GM18951 (cell line): ENCODE measurements around the gene CBR1.

Source experiments
- POLR2A ChIP-seq: IDR thresholded peaks from 4 replicates; pipeline ENCODE4 v1.6.1; 2011; ENCODE audit warnings: mild to moderate bottlenecking; ENCODE audit not compliant: insufficient read length, insufficient read depth; ENCODE audit errors: extremely low read depth
- in situ Hi-C: fragments of 300-500 bp; cut with MboI; formaldehyde crosslinking; loops from one replicate; pipeline ENCODE4 v1.12.0; 2022; ENCODE audit warnings: low sequenced_read_pairs, mixed read lengths, inconsistent platforms; ENCODE audit not compliant: unreplicated experiment

CBR1 gene

DNA sequence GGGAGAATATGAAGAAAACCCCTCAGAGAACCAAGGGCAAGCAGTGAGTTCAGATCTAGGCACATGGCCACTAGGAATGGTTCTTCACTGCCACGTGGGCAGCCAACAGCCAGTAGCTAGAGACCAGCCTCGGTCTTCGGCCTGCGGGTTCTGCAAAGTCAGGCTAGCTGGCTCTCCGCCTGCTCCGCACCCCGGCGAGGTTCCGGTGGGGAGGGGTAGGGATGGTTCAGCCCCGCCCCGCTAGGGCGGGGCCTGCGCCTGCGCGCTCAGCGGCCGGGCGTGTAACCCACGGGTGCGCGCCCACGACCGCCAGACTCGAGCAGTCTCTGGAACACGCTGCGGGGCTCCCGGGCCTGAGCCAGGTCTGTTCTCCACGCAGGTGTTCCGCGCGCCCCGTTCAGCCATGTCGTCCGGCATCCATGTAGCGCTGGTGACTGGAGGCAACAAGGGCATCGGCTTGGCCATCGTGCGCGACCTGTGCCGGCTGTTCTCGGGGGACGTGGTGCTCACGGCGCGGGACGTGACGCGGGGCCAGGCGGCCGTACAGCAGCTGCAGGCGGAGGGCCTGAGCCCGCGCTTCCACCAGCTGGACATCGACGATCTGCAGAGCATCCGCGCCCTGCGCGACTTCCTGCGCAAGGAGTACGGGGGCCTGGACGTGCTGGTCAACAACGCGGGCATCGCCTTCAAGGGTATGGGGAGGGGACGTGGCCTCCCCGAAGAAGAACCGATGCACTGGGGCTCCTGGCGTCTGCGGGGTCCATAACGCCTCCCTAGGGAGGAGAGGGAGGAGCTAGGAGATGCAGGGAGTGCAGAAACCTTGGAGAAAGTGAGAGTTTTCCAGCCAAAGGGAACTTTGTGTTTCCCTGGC is at the start of gene CBR1:
Gene CBR1 (plus strand): TSS at position 312 of the 871 bp plus-strand sequence. CDS start 92 bp downstream, at position 404.
- in situ Hi-C loops = no loop called here
- peak; percentile 87 for TF ChIP-seq POLR2A

DNA sequence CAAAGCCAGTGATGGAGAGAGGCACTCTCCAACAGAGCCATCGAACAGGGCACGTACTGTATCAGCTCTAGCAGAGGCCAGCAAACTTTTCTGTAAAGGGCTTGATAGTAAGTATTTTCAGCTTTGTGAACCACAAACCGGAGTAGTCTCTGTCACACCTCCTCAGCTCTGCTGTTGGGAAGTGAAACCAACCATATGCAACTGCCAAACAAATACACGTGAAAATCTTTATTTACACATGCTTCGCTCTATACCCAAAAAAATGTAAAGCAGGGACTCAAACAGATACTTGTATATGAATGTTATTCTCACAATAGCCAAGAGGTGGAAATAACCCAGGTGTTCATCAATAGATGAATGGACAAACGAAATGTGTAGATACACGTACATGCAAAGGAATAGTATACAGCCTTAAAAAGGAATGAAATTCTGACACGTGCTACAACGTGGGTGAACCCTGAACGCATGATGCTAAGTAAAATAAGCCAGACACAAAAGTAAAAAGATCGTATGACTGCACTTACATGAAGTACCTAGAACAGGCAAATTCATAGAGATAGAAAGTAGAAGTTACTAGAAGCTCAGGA is 48.5 kb upstream of the CBR1 start:
- in situ Hi-C loops = no loop called here
- TF ChIP-seq POLR2A = no peak

DNA sequence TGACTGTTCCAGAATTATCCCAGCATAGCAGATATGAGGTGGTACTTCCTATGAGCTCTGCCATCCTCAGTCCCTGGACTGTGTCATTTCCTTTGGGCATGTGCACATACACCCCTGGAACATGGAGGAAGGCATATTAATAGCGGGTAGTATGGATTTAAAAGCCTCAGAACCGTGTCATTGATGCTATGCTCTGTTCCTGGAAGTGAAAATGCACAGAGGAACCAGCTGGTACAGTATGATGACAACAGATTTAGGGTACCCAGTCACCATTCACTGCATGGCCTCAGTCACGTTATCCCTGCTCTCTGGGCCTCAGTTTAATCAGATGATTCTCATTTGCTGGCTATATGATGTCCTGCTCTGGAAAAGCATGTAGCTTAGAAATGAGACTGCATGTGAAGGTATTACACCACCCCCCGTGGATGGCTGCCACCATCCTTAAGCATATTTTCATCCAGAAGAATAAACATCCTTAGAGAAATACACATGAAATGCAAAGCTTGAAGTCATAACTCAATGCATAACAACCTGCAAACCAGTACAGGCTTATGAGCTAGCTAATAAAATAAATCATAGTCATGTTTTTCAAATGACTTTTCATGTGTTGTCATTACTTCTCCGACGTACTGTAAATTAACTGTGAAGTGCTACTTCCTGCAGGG is 47.3 kb upstream of the CBR1 start:
- in situ Hi-C loops = no loop called here
- TF ChIP-seq POLR2A = no peak

DNA sequence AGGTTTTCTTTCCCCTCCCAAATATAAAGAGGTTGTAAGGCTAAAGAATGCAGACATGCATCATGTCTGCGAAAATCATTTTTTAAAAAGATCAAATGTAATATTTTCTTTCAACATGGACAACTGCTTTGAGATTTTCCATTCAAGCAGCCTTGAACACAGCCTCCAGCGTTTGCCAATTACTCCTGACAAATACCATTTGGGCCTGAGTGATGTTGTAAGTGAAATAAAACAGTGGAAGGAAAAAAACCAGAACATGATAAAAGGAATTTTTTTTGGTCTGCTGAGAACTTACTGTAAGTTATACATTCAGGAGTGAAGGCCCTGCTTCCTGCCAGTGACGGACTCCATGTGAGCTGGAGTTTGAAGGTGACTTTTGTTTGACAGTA is 46.7 kb upstream of the CBR1 start:
- in situ Hi-C loops = no loop called here
- no peak for TF ChIP-seq POLR2A

DNA sequence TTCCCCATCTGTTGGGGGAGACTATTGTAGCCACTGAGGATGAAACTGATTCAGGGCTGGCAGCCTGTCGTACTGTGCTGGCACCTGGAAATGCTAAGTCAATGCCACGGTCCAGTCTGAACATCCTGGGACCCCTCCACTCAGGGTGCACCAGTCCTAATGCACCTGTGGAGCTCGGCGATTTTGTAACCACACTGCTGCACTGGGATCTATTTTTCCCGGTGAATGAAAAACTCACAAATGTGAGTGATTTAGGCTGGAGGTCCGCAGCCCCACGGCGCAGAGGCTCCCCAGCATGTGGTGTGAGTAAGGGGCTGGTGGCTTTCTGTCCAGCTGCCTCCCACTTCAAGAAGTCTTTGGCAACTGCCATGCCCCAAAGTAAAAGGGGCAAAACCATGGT is 45.0 kb upstream of the CBR1 start:
- no peak for TF ChIP-seq POLR2A
- in situ Hi-C loops = no loop called here

DNA sequence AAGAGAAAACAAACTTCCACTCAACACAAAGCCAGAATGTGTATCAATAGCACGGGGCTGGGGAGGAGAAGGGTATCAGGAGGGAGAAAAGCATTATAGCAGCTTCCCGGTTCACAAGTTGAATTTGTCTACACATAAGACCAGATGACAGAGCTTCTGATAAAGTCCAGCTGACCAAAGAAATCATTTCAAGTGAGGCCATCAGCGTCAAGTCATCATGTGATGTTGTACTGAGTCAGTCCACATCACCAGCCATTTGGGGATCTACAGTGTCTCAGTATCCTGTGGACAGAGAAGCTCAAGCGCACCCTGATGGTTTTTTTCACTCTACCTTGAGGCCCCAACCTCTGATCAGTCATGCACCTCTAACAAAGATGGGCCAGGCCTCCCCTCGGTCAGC is 42.5 kb upstream of the CBR1 start:
- in situ Hi-C loops = no loop called here
- TF ChIP-seq POLR2A = no peak

DNA sequence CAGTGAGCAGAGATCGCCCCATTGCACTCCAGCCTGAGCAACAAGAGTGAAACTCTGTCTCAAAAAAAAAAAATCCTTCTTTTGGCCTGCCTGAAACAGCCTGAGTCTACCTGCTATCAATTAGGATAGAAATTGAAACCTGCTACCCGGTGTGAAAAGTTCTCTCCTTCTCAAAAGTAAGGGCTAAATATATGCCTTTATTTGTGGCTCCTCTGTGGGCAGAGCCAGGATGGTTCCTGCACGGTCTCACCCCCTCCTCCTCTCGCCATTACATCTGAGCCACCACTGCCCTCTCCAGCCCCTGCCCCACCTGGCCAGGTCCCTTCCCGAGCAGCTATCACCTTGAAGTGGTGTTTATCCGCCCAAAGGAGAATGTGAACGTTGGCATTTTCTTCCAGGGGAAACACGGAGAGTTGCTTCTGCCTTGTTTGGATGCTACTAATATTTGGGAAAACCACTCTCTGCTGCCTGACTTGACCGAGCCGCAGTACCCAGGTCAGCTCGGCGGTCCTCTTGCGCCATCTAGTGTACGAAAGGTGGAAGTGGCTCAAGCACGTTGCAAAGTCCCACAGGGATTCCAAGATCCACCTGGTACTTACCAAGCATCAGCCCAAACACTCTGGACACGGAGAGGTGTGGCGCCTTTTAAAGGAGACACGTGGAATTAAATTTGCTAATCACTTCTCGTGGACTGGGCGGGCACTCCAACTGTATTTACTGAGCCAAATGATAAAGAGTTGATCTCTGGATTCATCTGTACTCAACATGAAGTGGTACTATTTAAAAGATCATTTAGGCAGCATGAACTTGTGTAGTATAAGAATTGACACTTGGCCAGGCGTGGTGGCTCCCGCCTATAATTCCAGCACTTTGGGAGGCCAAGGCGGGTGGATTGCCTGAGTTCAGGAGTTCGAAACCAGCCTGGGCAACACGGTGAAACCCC is 41.4 kb upstream of the CBR1 start:
- no peak for TF ChIP-seq POLR2A
- in situ Hi-C loops = no loop called here

DNA sequence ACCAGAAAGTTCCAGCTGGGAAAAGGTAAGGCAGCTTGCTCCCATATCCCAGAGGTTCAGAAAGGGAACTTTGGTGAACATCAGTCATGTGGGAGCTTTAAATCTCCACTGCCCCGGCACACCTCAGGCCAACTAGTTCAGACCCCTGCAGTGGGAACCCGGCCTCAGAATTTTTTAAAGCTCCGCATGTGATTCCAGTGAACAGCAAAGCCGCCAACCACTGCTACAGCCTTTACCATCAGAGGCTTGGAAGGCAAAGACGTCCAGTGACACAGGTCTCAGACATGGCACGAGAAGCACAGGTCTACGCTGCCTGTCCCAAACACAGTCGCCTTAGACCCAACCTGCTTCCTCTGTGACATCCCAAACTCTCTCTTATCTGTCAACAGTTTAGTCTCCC is 40.5 kb upstream of the CBR1 start:
- in situ Hi-C loops = no loop called here
- TF ChIP-seq POLR2A = no peak

DNA sequence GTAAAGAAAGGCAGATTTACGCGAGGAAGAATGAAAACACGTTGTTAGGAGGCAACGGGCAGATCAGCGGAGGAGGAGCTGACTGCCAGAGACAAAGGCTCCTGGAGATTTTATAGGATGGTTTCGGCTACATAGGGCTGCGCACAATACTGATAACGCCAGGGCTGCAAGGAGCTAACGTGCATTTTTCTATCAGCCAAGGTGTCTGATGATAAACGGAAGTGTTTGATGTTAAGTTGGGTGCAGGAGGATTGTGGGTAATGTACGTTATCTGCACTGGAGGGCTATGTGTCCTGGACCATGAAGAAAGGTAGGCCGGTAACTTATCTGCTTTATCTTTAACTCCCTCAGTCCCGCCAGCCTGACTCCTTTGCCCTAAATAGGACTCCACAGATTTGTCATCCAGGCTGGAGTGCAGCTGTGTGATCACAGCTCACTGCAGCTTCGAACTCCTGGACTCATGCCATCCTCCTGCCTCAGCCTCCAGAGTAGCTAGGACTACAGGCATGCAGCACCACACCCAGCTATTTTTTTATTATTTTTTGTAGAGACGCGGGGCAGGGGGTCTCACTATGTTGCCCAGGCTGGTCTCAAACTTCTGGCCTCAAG is 39.1 kb upstream of the CBR1 start:
- no peak for TF ChIP-seq POLR2A
- in situ Hi-C loops = no loop called here

DNA sequence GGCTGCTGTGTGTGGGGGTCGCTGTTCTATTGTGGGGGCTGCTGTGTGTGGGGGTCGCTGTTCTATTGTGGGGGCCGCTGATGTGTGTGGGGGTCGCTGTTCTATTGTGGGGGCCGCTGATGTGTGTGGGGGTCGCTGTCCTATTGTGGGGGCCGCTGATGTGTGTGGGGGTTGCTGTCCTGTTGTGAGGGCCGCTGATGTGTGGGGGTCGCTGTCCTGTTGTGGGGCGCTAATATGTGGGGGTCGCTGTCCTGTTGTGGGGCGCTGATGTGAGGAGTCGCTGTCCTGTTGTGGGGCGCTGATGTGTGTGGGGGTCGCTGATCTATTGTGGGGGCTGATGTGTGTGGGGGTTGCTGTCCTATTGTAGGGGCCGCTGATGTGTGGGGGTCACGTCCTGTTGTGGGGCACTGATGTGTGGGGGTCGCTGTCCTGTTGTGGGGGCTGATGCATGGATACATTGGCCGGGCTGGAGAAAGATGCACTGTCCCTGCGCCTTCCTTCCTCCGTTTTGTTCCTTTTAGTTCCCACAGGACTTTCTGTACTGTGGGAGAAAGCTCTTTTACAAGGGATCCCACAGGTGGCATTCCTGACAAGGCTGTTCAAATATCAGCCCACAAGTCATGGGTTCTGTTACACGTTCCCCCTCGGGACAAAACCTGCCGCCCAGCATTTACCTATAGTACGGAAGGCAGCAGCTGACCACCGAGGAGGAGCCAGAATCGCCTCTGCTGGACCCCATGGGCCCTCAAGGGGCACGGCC is 37.0 kb upstream of the CBR1 start:
- in situ Hi-C loops = no loop called here
- TF ChIP-seq POLR2A = no peak

DNA sequence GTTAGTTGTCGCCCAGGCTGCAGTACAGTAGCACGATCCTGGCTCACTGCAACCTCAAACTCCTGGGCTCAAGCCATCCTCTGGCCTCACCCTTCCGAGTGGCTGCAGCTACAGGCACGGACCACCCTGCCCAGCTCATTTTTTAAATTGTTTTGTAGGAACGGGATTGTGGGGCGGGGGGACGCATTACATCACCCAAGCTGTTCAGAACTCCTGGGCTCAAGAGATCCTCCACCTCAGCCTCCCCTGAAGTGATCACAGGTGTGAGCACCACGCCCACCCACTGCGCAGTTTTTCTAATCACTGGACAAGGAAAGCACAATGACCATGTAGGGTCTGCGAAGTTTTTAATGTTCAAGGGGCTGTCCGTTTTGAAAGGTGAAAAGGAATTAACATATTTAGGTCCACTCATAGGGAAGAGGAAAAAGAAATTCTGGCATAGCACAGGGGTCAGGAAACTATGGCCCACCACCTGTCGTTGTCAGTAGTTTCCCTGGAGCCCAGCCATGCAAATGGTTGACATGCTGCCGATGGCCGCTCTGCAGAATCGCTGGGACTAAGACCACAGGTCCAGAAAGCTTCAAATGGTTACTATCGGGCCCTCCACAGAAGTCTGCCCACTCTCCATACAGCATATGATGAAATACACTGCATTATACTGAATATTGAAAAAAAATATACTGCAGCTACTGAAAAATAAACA is 35.5 kb upstream of the CBR1 start:
- in situ Hi-C loops = no loop called here
- TF ChIP-seq POLR2A = no peak

DNA sequence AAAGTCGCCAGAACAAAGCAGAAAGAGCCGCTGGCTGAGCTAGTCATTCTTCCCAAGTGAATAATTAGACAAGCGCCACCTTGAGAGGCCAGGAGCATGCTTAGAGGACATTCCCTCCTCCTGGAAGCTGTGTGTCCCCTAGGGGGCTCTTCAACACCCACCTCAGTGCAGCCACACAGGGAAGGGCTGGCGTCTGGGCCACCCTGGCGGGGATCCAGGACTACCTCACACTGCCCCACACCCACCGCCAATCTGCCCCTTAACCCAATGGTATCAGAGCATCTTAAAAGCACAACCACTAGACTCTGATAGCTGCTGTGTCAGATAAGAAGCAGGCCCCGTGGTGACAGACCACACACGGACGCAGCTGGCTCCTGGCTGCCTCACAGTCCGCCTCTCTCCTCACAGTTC is 34.4 kb upstream of the CBR1 start:
- in situ Hi-C loops = no loop called here

More for the DNA sequence above, 34.4 kb upstream of the CBR1 start:
- no peak for TF ChIP-seq POLR2A
